ENCODE data around the gene NEURL4.
"Not testable (repeated sequence)": the region's sequence is repeated elsewhere in the genome, so short reads cannot be mapped to it uniquely, and the experiment has no call there.

Gene NEURL4

GRCh38 chr17:7346761-7347614 lies 17.9 kb upstream of the NEURL4 start:
- no peak for DNase-seq

GRCh38 chr17:7343250-7343649 lies 14.1 kb upstream of the NEURL4 start:
- no peak for DNase-seq

DNA sequence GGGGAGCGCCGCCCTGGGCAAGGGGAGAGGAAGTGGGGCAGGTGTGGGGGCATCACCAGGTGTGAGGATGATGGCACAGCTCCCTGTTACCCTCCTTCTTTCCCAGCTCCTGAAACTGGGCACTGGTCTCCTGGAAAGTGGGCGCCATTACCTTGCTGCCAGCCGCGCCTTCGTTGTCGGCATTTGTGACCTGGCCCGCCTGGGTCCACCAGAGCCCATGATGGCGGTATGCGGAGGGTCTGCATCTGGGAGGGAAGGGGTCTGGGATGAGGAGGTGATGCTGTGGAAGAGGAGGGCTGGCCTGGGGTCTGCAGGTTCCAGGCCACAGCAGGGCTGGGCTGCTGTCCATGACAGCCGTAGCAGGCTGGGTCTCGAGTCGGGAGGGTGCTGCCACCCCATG lies 12.7 kb upstream of the NEURL4 start:
- DNase-seq, result no peak

- DNase-seq, result no peak
Measured at GRCh38 chr17:7340179-7340578, 11.0 kb upstream of the NEURL4 start.

GRCh38 chr17:7337600-7337999 lies 8.5 kb upstream of the NEURL4 start:
- DNase-seq, result not testable (repeated sequence)

- no peak for DNase-seq
Measured at GRCh38 chr17:7336240-7337175, 7.4 kb upstream of the NEURL4 start, which contains the start of gene ACAP1. TSS of gene ACAP1 (plus strand) at chr17:7336529. CDS start at chr17:7336735, 206 bp downstream.

GRCh38 chr17:7335765-7336164 lies 6.6 kb upstream of the NEURL4 start:
- DNase-seq, result not testable (repeated sequence)

DNA sequence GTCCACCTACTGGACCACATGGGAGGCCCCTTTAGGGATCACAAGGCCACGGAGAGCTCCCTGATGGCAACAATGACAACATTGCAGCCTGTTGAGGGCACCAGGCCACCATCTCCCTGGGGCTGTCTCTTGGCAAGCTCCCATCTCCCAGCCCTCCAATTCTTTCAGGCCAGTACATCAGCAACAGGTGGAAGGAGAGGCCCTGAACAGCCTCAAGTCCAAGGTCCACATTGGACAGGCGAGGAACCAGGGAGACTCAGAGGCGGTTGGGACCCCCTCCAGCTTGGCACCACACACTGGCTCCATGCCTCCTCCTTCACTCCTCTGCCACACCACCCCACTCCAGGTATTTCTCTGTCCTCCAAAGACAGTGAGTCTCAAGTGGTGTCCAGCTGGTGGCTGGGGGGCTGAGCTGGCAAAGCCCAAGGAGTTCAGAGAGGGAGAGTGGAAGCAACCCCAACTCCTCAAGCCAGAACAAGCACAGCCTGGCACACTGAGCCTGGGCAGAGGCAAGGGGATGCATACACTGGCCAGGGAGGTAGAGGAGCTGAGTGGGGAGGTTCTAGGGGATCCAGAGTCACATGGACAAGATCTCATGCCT lies 5.9 kb upstream of the NEURL4 start:
- DNase-seq, result no peak

- not testable (repeated sequence) for DNase-seq
Measured at GRCh38 chr17:7332600-7333069, 3.5 kb upstream of the NEURL4 start.

DNA sequence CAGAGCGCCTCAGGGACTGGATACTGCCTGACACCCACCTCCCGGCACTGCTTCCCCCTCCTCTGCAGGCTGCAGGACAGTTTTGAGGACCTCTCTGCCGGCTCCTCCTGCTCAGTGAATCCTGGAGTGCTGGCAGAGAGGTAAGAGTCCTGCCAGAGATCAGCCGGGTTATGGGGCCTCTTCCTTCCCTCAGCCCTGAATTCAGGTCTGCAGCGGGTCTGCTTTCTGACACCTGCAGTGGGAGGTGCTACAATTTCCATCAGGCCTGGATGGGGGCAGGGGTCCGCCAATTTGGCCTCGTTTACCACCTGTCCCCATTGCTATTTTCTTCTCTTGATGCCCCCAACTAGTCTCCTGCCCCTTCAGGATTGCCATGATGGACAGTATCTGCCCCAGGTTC lies 3.0 kb upstream of the NEURL4 start:
- DNase-seq, result no peak

DNA sequence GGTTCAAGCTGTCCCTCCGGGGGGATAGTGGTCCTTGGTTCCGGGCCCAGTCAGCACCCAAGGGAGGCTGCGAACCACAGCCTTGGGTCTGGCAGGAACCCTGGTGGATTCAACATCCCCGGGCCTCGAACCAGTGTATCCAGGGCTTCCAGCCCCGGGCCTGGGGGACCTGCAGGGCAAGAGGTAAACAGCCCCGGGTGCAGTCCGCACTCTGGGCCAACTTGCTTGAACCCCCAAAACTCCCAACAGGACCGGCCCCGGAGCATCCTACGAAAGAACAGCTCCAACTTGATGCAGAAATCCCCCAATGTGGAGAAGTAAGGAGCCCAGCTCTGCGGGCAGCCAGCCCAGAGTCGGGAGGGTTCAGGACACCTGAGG lies 1.5 kb upstream of the NEURL4 start:
- DNase-seq, result no peak

- DNase-seq, result peak; percentile 18
Measured at GRCh38 chr17:7329997-7330637, 982 bp upstream of the NEURL4 start.

DNA sequence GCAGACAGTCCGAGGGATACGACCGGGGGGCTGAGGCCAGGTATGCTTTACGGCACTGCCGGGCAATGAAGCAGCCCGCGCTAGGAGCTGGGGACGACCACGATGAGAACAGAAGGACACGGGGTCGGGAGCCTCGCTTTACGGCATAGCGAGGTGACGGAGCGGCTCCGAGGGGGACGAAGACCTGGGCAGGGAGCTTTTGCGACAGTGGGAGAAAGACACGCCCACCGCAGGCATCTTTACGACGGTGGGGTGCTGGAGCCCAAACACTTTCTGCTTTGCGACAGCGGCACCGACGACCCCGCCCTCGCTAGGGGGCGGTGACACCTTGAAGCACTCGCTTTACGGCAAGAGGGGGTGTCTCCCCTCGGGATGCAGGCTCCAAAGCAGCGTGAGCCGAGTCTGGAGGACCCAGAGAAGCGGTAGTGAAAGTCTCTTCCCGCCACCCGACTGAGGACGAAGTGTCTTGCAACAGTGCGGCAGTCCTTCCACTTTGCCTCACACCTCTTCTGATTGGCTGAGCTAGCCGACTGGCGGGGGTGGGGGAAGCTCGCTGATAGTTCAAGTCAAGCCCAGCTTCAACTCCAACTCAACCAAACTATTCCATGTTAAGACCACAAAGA lies 350 bp upstream of the NEURL4 start:
- DNase-seq, result peak; percentile 100

GRCh38 chr17:7328009-7328408 lies 1.1 kb downstream of the NEURL4 start:
- DNase-seq, result no peak

DNA sequence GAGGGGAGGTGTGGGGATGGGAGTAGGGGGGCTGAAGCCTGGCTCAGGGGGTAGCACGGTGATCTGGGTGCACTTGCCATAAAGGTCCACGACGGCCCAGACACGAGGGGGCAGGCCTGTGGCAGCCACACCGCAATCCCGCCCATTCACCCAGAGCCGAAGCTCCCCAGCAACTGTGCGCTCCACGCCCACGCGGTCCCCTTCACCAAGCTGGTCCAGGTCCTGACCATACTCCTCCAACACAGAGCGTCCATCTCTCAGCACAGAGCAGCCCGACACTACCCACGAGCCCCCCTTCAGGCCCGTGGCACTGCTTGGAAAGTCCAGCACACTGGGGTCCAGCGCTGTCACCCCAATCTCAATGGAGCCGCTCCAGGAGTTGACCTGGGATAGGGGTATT lies 1.6 kb downstream of the NEURL4 start:
- no peak for DNase-seq

- no peak for DNase-seq
Measured at GRCh38 chr17:7327056-7327455, 2.1 kb downstream of the NEURL4 start.

GRCh38 chr17:7326186-7326585 lies 2.9 kb downstream of the NEURL4 start:
- no peak for DNase-seq

DNA sequence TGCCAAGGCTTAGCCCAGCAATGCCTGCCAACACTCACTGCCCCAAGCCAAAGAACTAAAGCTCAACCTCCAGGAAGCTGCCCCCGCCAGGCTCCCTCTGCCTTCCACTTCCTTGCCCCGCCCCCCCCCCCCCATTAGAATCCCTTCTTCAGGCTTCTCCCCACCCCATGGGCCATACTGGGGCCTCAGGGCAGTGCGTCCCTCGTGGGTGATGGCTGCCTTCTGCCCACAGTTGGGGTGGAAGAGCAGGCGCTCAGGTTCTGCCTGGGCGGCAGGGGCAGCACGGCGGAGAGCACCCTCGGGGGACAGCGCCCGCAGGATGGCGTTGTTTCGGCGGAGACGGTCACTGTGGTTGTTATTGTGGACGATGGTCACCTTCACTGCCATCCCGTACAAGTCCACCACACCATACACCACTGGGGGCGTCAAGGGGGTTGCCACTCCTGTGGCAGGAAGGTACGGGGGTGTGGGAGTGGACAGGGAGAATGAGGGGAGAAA lies 4.1 kb downstream of the NEURL4 start:
- DNase-seq, result no peak

DNA sequence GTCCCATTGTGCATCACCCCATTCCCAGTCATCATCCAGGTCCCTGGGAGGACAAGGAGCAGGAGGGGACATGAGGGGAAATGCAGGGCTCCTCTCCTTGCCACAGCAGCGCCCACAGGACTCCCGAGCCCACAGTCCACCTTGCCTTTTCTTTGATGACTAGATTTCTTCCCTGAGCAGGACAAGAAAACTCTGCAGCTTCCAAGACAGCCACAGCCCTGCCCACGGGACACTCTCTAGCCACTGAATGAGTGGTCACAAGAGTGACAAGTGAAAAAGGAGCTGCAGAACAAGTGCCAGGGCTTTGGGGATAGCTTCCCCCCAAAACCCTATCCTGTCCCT lies 4.7 kb downstream of the NEURL4 start:
- no peak for DNase-seq

DNA sequence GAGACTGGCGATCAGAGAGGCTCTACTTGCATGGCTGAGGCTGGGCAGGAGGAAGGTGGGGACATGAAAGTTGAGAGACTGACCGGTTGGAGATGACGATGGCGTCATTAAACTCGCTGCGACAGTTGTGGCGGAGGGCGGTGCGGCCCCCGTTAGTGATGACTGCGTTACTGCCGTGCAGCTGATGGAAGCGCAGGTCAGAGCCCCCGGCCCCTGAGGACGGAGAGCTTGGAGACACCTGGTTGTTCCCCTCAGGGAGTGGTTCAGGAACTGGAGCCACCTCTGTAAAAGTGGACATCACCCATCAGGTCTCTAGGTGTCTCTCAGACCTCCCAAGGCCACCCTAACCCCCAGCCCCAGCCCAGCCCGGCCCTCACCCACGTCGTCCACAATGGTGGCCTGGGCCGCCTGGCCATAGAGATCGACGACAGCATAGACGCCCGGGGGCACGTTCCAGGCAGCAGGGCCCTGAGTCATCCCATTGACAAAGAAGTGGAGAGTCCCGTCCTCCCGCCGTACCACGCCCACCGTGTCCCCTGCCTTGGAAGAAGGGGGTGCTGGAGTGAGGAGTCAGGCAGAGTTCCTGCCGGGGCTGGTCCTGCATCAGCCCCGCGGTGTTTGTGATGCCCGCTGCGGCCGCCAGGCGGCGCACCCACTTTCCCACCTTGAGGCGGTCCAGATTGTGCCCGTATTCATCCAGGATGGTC lies 5.3 kb downstream of the NEURL4 start:
- DNase-seq, result no peak

DNA sequence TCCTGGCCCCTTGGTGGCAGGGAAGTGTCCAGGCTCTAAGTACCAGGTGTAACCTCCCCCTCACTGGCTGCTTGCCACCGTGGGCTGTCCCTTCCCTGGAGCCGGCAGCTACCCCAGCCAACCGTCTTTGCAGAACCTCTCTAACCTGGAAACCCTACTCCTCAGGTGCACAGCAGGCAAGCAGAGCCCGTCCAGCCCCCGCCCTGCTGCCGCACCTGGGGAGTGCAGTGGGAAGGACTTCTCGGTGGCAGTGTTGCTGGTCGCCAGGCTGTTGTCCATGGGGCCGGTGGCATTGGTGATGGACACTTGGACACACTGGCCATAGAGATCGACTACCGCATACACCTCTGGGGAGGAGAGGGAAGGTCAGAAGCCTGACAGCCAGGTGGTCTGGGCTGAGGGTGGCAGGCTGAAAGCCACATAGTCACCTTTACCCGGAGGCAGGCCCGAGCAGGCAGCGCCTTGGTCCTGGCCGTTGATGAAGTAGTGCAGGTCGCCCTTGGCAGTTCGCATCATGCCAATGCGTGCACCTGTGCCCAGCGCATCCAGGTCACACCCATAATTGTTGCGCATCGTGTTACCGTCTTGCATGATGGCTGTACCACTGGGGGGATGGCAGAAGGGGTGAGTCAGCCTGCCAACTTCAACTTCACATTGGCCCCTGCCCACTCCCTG lies 6.5 kb downstream of the NEURL4 start:
- DNase-seq, result no peak
